ENCODE data around the gene TDRD1.

Gene TDRD1

GRCh38 chr10:114242235-114242634, 63.1 kb downstream of the TDRD1 start:
- no peak for DNase-seq

GRCh38 chr10:114243661-114244060, 64.5 kb downstream of the TDRD1 start:
- no peak for DNase-seq

DNA sequence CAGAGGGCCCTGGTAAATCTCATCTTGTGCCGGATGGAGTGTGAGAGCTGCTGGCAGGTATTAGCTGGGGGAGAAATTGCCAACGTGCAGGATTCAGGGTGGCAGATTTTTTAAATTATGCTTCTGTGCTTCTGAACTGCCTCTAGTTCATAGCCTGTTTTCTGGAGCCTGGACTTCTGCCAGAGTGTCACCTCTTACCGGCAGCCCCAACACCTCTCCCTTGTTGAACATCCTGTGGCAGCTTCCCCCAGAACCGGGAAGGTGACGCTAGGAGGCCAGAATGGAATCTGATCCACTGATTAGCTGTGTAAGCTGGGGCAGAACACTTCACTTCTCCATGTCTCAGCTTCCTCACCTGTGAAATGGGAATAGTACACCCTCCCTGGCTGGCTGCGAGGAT, 65.0 kb downstream of the TDRD1 start:
- no peak for DNase-seq

- DNase-seq, result no peak
Measured at GRCh38 chr10:114245121-114245791, 66.1 kb downstream of the TDRD1 start.

- DNase-seq, result no peak
Measured at GRCh38 chr10:114246679-114247305, 67.6 kb downstream of the TDRD1 start.

DNA sequence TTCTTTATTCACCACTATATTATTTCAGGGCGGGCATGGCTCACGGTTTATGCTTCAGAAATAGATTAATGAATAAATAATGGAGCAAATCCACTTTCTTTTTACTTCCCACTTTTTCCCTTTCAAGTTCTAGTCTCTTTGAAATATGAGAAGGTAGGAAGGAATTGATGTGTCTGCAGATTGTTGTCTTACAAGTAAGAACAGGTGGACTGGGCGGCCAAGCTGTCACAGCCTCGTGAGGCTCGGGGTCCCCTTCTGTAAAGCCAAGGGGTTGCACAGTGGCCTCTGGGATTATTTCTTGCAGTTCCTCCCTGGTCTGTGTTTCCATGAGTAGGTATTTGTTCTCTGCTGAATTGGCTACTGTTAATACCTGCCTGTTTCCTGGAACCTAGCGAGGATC, 71.1 kb downstream of the TDRD1 start:
- no peak for DNase-seq

DNA sequence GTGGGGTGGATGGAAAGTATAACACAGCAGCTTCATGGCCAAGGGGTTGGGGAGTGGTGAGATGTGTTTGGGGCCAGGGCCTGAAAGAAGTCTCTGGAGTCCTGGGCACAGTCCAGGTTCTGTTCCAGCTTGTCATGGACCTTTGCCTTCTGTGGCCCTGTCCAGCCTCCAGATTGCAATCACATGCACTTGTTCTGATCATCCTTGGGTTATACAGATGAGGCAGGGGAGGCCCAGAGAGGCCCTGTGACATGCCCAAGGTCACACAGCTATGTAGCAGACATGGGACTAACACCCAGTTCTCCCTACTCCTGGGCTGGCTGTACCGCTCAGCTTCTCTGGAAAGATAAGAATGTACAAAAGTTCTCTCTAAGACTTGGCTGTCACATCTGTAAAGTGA, 71.6 kb downstream of the TDRD1 start:
- no peak for DNase-seq

DNA sequence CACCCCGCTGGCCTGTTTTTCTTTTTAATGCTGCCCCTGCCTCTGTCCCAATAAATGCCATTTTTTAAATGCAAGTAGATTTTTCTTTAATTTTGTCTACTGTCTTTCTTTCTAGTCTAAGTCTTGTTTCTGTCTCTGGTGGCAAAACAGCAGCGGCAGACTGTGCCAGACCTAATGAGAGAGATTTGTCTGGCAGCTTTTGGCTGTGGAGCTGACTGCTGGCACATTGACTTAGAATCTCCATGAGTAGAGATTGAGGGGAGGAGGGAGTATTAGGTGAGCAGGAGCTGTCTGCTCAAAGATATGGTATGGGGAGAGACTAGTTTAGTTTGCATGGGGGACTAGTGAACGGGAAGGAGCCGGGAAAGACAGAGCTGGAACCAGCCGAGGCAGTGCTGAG, 72.9 kb downstream of the TDRD1 start:
- no peak for DNase-seq

- no peak for DNase-seq
Measured at GRCh38 chr10:114252883-114253282, 73.7 kb downstream of the TDRD1 start.

- no peak for DNase-seq
Measured at GRCh38 chr10:114255227-114255626, 76.1 kb downstream of the TDRD1 start.

DNA sequence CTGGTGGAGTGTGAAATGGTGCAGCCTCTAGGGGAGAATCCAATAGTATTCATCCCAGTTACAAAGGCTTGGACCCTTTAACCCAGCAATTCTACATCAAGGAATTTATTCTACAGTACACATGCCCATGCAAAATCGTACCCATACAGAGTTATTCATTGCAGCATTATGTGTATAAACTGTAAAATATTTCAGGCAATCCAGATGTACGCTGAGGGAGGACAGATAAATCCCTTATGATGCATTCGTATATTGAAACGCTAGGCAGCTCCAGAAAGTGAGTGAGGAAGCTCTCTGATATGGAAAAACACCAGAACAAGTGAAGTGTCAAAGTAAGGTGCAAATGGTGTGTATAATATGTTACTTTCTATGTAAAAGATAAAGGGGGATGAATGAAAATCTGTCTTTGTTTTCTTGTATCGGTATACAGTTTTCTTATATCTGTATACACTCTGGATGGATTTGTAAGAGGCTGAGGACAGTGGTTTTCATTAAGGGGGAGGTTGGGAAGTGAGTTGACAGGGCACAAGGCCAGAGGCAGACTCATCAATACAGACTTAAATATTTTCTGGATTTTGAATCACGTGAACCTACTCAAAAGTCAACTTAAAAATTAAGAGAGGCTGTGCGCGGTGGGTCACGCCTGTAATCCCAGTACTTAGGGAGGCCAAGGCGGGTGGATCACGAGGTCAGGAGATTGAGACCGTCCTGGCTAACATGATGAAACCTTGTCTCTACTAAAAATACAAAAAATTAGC, 77.0 kb downstream of the TDRD1 start:
- no peak for DNase-seq

DNA sequence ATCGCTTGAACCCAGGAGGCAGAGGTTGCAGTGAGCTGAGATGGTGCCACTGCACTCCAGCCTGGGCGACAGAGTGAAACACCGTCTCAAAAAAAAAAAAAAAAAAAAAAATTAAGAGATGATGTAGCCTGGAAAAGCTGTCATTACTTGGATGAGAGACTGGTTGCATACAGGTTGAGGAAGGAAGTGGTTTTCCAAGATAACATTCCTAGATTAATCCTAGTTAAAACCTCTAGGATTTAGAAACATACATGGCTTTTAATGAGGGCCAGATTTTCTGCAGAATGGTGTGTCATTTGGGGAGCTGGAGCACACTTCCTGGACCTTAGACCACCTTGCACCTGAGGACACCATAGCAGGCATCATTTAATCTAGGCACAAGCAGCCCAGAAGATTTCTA, 77.7 kb downstream of the TDRD1 start:
- DNase-seq, result no peak

DNA sequence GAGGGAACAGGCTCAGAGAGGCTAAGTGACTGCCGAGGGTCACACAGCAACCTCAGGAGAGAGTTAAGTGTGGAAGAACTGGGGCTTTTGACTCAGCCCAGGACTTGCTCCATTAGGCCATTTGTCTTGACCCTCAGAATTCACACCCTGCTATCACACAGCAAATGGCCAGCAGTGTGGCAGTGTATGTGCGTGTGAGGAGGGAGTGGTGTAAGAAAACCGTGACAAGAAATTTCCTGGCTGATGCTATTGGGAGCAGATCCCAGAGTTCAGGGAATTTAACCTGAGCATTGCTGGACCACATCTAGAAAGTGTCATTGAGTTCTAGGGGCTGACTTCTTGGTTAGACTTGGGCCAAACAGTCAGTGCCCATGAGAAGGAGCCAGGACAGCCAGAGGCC, 78.3 kb downstream of the TDRD1 start:
- DNase-seq, result no peak

DNA sequence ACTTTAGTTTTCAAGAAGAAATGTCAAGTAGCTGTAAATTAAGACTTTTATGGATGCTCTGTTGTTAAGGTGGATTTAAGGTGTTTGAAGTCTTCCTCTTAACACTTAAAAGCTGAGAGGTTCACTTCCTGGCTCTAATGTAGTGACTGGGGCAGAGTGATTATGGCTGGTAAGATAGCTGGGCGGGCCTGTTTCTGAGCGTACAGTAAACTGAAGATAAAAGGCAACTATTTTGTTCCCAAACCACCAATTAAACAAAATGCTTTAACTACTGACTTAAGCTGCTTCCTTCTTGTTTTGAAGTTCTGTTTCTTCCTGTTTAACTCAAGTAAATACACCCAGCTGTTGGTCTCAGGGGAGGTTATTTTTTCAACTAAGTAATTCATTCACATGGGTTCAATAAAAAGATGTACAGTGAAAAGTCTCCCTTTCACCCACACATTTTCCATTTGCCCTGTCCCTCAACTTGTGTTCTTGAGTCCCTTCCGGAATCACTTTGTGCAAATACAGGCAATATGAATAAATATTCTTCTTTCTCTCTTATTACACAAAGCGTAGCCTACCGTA, 79.2 kb downstream of the TDRD1 start:
- no peak for DNase-seq

- DNase-seq, result no peak
Measured at GRCh38 chr10:114259824-114260223, 80.7 kb downstream of the TDRD1 start.

DNA sequence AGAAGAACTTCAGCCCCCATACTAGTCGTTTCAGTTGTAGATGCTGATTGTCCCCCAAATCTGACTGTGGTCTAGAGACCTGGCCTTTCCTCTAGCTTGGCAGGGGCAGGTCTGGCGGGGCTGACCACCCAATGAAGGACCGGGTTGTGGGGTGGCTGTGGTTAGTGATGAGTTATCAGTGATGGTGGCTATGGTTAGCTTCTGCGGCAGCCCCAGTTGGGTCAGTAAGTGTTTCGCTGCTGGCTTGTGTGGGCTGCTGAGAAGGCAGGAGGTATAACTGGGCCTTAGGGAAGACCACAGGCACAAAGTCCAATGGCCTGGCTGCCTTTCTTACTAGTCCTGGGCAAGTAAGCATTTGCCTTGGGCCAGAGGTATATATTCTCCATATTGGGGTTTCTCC, 81.2 kb downstream of the TDRD1 start:
- no peak for DNase-seq

GRCh38 chr10:114261076-114261475, 81.9 kb downstream of the TDRD1 start:
- DNase-seq, result no peak

DNA sequence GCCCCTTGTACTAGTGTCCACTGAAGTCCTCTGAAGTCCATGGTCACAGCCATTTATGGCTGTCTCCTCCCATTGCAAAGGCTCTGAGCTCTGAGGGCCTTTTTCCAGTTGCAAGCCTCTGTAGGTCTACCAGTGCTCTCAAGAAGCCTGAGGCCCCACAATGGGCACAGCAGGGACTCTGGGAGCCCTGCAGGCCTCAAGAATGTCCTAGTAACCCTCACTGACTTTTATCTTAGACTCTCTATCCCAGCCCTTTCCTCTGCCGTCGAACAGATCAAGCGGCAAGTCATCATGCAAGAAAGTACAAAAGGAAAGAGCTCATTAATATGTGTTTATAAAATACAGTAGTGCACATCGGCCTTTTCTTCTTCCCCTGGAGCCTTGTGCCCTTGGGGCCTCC, 83.3 kb downstream of the TDRD1 start:
- DNase-seq, result no peak

DNA sequence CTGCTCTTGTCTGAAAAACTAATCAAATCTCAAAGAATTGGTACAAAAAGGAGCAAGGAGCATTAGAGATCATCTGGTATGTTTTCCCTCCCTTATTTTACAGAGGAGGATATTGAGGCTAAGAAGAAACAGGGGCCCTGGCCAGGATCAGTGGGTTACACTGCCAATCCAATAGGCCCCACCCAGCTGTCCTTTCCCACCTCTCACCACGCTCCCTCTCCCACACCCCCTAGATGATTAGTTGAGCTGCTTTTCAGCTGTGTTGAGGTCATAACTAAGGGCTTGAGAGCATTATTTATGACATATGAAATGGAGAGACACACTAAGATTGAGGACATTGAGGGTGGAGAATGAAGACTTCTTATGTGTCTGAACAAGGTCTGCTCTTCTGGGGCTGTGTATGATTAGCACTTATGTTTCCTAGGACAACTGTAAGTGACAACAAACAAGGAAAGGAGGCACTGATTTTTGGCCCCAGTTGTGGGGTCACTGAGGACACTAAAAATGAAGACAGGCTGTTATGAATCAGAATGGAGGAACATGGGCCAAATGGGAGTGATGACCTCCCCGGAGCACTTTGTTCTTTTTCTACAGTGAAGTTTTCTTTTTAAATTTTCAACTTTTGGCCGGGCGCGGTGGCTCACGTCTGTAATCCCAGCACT, 86.4 kb downstream of the TDRD1 start:
- DNase-seq, result no peak

DNA sequence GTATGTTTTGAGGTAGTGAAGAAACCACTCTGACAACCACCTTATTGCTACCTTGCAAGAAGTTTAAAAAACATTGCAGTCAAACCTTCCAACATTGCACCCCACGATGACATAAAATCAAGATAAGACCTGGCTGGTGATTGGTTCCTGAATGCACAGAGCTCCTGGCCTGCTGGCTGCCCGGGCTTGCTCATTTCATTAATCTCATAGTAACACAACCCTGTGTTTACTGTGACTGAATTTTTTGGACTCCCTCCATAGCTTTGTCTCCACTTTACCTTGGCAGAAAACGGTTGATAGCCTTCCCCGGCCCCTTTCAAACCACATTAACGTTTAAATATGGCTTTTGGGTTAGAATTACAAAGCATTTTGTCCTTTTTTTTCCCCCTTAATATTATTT, 87.4 kb downstream of the TDRD1 start:
- DNase-seq, result no peak

DNA sequence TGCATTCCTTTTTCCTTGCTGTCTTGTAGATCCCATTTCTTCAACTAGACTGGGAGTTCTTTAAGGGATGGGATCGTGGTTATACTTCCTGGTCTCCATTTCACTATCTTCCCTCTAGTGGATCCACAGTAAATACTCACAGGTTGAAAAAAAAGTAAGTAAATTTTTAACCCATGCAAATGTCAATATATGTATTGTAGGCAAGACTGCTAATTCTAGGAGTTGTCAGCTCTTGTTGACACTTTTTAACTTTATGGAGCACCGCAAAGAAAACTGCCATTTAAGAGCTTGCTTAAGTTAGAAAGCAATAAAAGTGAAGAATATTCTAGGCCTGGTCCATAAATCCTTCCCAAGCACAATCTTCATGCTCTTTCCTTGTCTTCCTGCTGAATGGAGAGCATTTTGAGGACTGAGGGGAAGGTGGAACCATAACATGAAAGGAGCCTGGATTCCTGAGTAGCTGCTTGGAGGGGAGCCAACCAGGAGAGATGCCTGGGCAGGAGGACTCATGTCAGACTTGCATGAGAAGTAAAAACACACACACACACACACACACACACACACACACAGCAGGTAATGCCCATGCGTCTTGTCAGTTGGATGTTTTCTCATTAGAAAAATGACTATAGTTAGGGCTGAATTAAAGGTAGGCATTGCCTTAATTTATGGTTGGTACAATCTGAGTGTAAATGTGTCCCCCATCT, 92.1 kb downstream of the TDRD1 start:
- DNase-seq, result no peak

- DNase-seq, result no peak
Measured at GRCh38 chr10:114271779-114272167, 92.6 kb downstream of the TDRD1 start.

DNA sequence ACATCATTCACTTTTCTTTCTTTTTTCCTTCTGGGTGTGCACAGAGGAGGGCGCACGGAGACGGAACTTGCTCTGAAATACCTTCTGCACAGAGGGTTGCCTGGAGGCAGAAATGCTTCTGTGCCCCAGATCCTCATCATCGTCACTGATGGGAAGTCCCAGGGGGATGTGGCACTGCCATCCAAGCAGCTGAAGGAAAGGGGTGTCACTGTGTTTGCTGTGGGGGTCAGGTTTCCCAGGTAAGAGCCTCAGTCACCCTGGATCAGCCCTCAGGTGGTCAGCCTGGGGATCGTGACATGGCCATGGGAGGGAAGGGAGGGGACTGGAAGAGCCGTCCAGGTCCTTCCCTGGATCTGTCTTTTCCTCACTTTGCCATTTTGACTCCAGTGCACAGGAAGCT, 93.5 kb downstream of the TDRD1 start:
- DNase-seq, result no peak
